GM11168 (cell line): Measurements from ENCODE around the gene SULT1A3.
"Not testable (repeated sequence)": the region's sequence is repeated elsewhere in the genome, so short reads cannot be mapped to it uniquely, and the experiment has no call there.

ENCODE experiments used
- in situ Hi-C: fragments of 300-500 bp; cut with MboI; formaldehyde crosslinking; loops from one replicate; pipeline ENCODE4 v1.12.0; 2022; ENCODE audit warnings: low sequenced_read_pairs; ENCODE audit not compliant: unreplicated experiment

The SULT1A3 gene

GRCh38 chr16:30199049-30199448, at the start of gene SULT1A3:
Gene SULT1A3 (plus strand): TSS chr16:30199255. CDS start chr16:30200729, 1,474 bp downstream.
- in situ Hi-C loops, result not testable (repeated sequence)

GRCh38 chr16:30151091-30151490, 48.0 kb upstream of the SULT1A3 start:
- in situ Hi-C loops, result no loop called here

GRCh38 chr16:30152517-30152916, 46.5 kb upstream of the SULT1A3 start:
- in situ Hi-C loops, result no loop called here

- in situ Hi-C loops, result no loop called here
Measured at GRCh38 chr16:30155188-30155587, 43.9 kb upstream of the SULT1A3 start.

- in situ Hi-C loops, result no loop called here
Measured at GRCh38 chr16:30157214-30157613, 41.8 kb upstream of the SULT1A3 start.

GRCh38 chr16:30163538-30163937, 35.5 kb upstream of the SULT1A3 start:
- in situ Hi-C loops, result no loop called here

GRCh38 chr16:30166202-30166902, 32.7 kb upstream of the SULT1A3 start:
- in situ Hi-C loops, result no loop called here

GRCh38 chr16:30168746-30169145, 30.3 kb upstream of the SULT1A3 start:
- in situ Hi-C loops, result not testable (repeated sequence)

- in situ Hi-C loops, result not testable (repeated sequence)
Measured at GRCh38 chr16:30169416-30169815, 29.6 kb upstream of the SULT1A3 start.

- in situ Hi-C loops, result not testable (repeated sequence)
Measured at GRCh38 chr16:30170145-30170544, 28.9 kb upstream of the SULT1A3 start.

- in situ Hi-C loops, result no loop called here
Measured at GRCh38 chr16:30173054-30173453, 26.0 kb upstream of the SULT1A3 start.

GRCh38 chr16:30176876-30177275, 22.2 kb upstream of the SULT1A3 start:
- in situ Hi-C loops, result not testable (repeated sequence)

- in situ Hi-C loops, result no loop called here
Measured at GRCh38 chr16:30179195-30179594, 19.9 kb upstream of the SULT1A3 start.

- in situ Hi-C loops, result loop anchor here (10.0 kb wide), 1 partner anchor 725 kb away; the partner anchor contains the start of genes BOLA2, SLX1B and SULT1A4
Measured at GRCh38 chr16:30179931-30180330, 19.1 kb upstream of the SULT1A3 start.

- in situ Hi-C loops, result loop anchor here (10.0 kb wide), 1 partner anchor 726 kb away; the partner anchor contains the start of genes BOLA2, SLX1B and SULT1A4
Measured at GRCh38 chr16:30180741-30181140, 18.3 kb upstream of the SULT1A3 start.

- in situ Hi-C loops, result loop anchor here (10.0 kb wide), 1 partner anchor 729 kb away; the partner anchor contains the start of genes BOLA2, SLX1B and SULT1A4
Measured at GRCh38 chr16:30183233-30184095, 15.6 kb upstream of the SULT1A3 start, which contains the start of gene CORO1A. Gene CORO1A (plus strand): TSS chr16:30183602. CDS start chr16:30185210, 1,608 bp downstream.

GRCh38 chr16:30184096-30184890, 14.8 kb upstream of the SULT1A3 start:
- in situ Hi-C loops, result loop anchor here (10.0 kb wide), 1 partner anchor 729 kb away; the partner anchor contains the start of genes BOLA2, SLX1B and SULT1A4

- in situ Hi-C loops, result loop anchor here (10.0 kb wide), 1 partner anchor 730 kb away; the partner anchor contains the start of genes BOLA2, SLX1B and SULT1A4
Measured at GRCh38 chr16:30184891-30185682, 14.0 kb upstream of the SULT1A3 start.
